ENCODE measurements around the gene TBXAS1. TPM values are rescaled to one million over a fixed set of nuclear protein-coding genes. Genes with fewer than 3 reads are reported as not detected.

Gene TBXAS1
- total RNA-seq, 2 experiments from 2014 or later = 5.5 to 6.0 TPM

DNA sequence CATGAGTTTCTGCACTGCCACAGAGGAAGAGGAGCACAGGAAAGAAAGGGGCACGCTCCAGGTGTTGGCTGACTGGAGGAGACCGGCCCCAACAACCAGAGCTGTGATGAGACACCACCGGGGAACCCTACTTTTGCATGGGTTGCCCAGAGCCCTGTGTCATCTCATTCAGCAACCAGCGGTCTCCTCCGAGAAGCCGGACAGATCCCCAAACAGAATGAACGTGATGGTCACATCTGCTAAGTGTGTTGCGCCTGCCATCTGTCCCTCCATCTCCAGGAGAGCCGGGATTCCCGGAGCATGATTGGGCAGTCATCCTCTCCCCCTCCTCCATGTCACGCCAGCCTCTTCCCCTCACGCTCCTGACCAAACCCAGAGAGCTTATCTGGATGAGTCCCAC is 210.8 kb downstream of the TBXAS1 start:
- no peak overlapping the region for H3K27ac Mint-ChIP-seq
- no peak overlapping the region for H3K4me3 Mint-ChIP-seq
- no peak for TF ChIP-seq CTCF (IDR thresholded peaks at IDR 0.05)
- no peaks in the 10 kb centered on the region for H3K27me3 Mint-ChIP-seq
- Histone ChIP-seq H3K27ac (ENCODE audit: low read depth in 1 of 2, low read length in 2 of 2) (no peak overlapping the region), H3K4me3 (ENCODE audit: low read length) (no peak overlapping the region), H3K4me1 (ENCODE audit: insufficient read depth, low read length) (peaks cover 18% of the 10 kb centered on the region), H3K36me3 (ENCODE audit: insufficient read depth, low read length) (peaks cover 69% of the 10 kb centered on the region), H3K9me3 (ENCODE audit: control insufficient read depth in 1 of 2, insufficient read depth in 1 of 2, low read length in 2 of 2) (no peaks in the 10 kb centered on the region), H3K27me3 (ENCODE audit: control insufficient read depth in 1 of 2, insufficient read depth in 2 of 2, low read length in 2 of 2) (no peaks in the 10 kb centered on the region)
- H3K36me3 Mint-ChIP-seq (ENCODE audit: low read depth) = peaks cover 84% of the 10 kb centered on the region
- ChIA-PET POLR2A (no interaction called here), CTCF (no interaction called here)
- ATAC-seq (ENCODE audit: poor library complexity) (no peak), DNase-seq (no peak)
- H3K9me3 Mint-ChIP-seq = no peaks in the 10 kb centered on the region
- peaks cover 35% of the 10 kb centered on the region for H3K4me1 Mint-ChIP-seq (ENCODE audit: low read depth)
- intact Hi-C loops (cut with DNase I, micrococcal nuclease) = no loop called here

- POLR2A ChIA-PET = no interaction called here
- H3K4me3 ChIP-seq (ENCODE audit: low read length) = no peak overlapping the region
- H3K4me1 Mint-ChIP-seq (ENCODE audit: low read depth) = peaks cover 24% of the 10 kb centered on the region
- intact Hi-C loops (cut with DNase I, micrococcal nuclease) = no loop called here
- H3K27ac ChIP-seq (ENCODE audit: low read depth in 1 of 2, low read length in 2 of 2) = no peak overlapping the region
- CTCF ChIA-PET = no interaction called here
- no peaks in the 10 kb centered on the region for H3K9me3 ChIP-seq (ENCODE audit: control insufficient read depth in 1 of 2, insufficient read depth in 1 of 2, low read length in 2 of 2)
- H3K4me1 ChIP-seq (ENCODE audit: insufficient read depth, low read length) = peaks cover 8% of the 10 kb centered on the region
- no peak overlapping the region for H3K27ac Mint-ChIP-seq
- H3K4me3 Mint-ChIP-seq = no peak overlapping the region
- no peaks in the 10 kb centered on the region for H3K27me3 Mint-ChIP-seq
- no peaks in the 10 kb centered on the region for H3K27me3 ChIP-seq (ENCODE audit: control insufficient read depth in 1 of 2, insufficient read depth in 2 of 2, low read length in 2 of 2)
- DNase-seq (no peak), ATAC-seq (ENCODE audit: poor library complexity) (no peak)
- no peak for TF ChIP-seq CTCF (IDR thresholded peaks at IDR 0.05)
- no peaks in the 10 kb centered on the region for H3K9me3 Mint-ChIP-seq
- H3K36me3 Mint-ChIP-seq (ENCODE audit: low read depth) = peaks cover 87% of the 10 kb centered on the region
- H3K36me3 ChIP-seq (ENCODE audit: insufficient read depth, low read length) = peaks cover 72% of the 10 kb centered on the region
These were observed 212.8 kb downstream of the TBXAS1 start for GRCh38 chr7:140041659-140042385.

DNA sequence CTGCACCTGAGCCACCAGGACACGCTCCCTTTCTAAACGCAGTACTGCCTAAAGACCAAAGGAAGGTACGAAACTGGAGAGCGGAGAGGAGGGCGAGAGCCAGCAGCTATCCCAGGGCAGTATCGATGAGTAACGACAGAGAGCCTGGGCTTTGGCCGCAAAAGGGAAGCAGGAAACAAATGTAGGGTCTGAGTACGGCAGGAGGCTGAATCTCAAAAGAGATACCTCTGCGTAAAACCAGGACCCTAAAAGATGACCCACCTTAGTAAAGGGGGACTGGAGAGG is 213.3 kb downstream of the TBXAS1 start:
- H3K9me3 Mint-ChIP-seq = no peaks in the 10 kb centered on the region
- H3K36me3 ChIP-seq (ENCODE audit: insufficient read depth, low read length) = peaks cover 74% of the 10 kb centered on the region
- peaks cover 3% of the 10 kb centered on the region for H3K4me1 ChIP-seq (ENCODE audit: insufficient read depth, low read length)
- TF ChIP-seq CTCF (IDR thresholded peaks at IDR 0.05) = no peak
- H3K27ac ChIP-seq (ENCODE audit: low read depth in 1 of 2, low read length in 2 of 2) = no peak overlapping the region
- ATAC-seq (ENCODE audit: poor library complexity) (no peak), DNase-seq (no peak)
- ChIA-PET CTCF (no interaction called here), POLR2A (no interaction called here)
- intact Hi-C loops (cut with DNase I, micrococcal nuclease) = no loop called here
- H3K9me3 ChIP-seq (ENCODE audit: control insufficient read depth in 1 of 2, insufficient read depth in 1 of 2, low read length in 2 of 2) = no peaks in the 10 kb centered on the region
- H3K27me3 ChIP-seq (ENCODE audit: control insufficient read depth in 1 of 2, insufficient read depth in 2 of 2, low read length in 2 of 2) = no peaks in the 10 kb centered on the region
- H3K4me3 ChIP-seq (ENCODE audit: low read length) = no peak overlapping the region
- no peak overlapping the region for H3K27ac Mint-ChIP-seq
- H3K4me3 Mint-ChIP-seq = no peak overlapping the region
- peaks cover 23% of the 10 kb centered on the region for H3K4me1 Mint-ChIP-seq (ENCODE audit: low read depth)
- H3K27me3 Mint-ChIP-seq = no peaks in the 10 kb centered on the region
- H3K36me3 Mint-ChIP-seq (ENCODE audit: low read depth) = peaks cover 88% of the 10 kb centered on the region
